Heart left ventricle (tissue), 13 donors: ENCODE data around the gene ZNF697.

Experiments used
- CTCF ChIP-seq, 12 donors: fragments of 200-600 bp; sonication (generic) in 4 of 12; IDR thresholded peaks; one replicate each; pipeline versions ENCODE4 v1.5.0 to v1.8.0; 2018 to 2022; ENCODE audit warnings: antibody characterized with exemption in 12 of 12, mild to moderate bottlenecking in 5 of 12
- POLR2A ChIP-seq, 2 donors: fragments of 450-650 bp; IDR thresholded peaks; one replicate each; pipeline ENCODE4 v1.6.1; 2017; ENCODE audit warnings: antibody characterized with exemption in 2 of 2, mild to moderate bottlenecking in 2 of 2, moderate library complexity in 2 of 2
- donor health status: ischemic (EF 13 %, LVEDD 7.1; RV severe dilation, severe dysfunction).
- donor health status: DM: no; HTN: yes; CAD: no.
- donor health status: DM: no; HTN: no; CAD: no.
- donor health status: ischemic (EF 25% LVEDD 6.9; RV normal size, moderate dysfunction).
- donor health status: ischemic (EF 25% LVEDD 5.7; RV mildly dilated, moderate dysfunction).
- donor health status: ischemic (EF 35%, LVEDD 5.7; RV mildly dilated, moderate dysfunction).
- donor health status: nonischemic (EF 11% LVEDD 7.7; RV severe dilation, severe dysfunction).
- donor health status: DM: yes; HTN: yes; CAD: no.
- donor health status: PGD.
- donor health status: ischemic (EF 29% LVEDD 5.4; RV normal size, mild dysfunction).
- donor health status: nonischemic (EF 23%, LVEDD 6.1; RV moderate dilation, normal function).

- TF ChIP-seq POLR2A (IDR thresholded peaks at IDR 0.05) (no peak), CTCF (IDR thresholded peaks at IDR 0.05) (no peak)
These were observed 21.2 kb downstream of the ZNF697 start for GRCh38 chr1:119626841-119627240.
